CD8-positive, alpha-beta memory T cell (primary cell): ENCODE data around the gene SMPD3. TPM values are rescaled to one million over a fixed set of nuclear protein-coding genes. Genes with fewer than 3 reads are reported as not detected.

ENCODE experiments used
- CTCF ChIA-PET: fragments of 350-600 bp; sonication (Branson Sonifier 250); formaldehyde crosslinking; loops from one replicate; lab custom pipeline; 2021; ENCODE audit warnings: antibody characterized with exemption; lab: Charles Lee
- POLR2A ChIA-PET: fragments of 350-600 bp; sonication (Branson Sonifier 250); formaldehyde crosslinking; loops from one replicate; lab custom pipeline; 2021; ENCODE audit warnings: antibody characterized with exemption; lab: Charles Lee
- DNase-seq, 5 donors: peaks; one replicate each; pipeline versions ENCODE4 v3.0.0 to v3.0.0-alpha.2; 2020 to 2022; ENCODE audit warnings: mixed read lengths in 1 of 5
- H3K27ac ChIP-seq: one replicate; pipeline ENCODE4 v1.7.0; 2013; ENCODE audit warnings: low read depth, mild to moderate bottlenecking, low read length, moderate library complexity
- H3K27me3 ChIP-seq: 2 replicates; pipeline ENCODE4 v1.7.0; 2013; ENCODE audit warnings: low read length, mild to moderate bottlenecking; ENCODE audit not compliant: insufficient read depth, poor library complexity, severe bottlenecking
- H3K36me3 ChIP-seq: 2 replicates; pipeline ENCODE4 v1.7.0; 2013; ENCODE audit warnings: mild to moderate bottlenecking, low read length, moderate library complexity; ENCODE audit not compliant: insufficient read depth
- H3K4me1 ChIP-seq: 2 replicates; pipeline ENCODE4 v1.7.0; 2013; ENCODE audit warnings: mild to moderate bottlenecking, low read length, moderate library complexity; ENCODE audit not compliant: insufficient read depth
- H3K4me3 ChIP-seq: 2 replicates; pipeline ENCODE4 v1.7.0; 2013; ENCODE audit warnings: mild to moderate bottlenecking, low read length
- H3K9me3 ChIP-seq: 2 replicates; pipeline ENCODE4 v1.7.0; 2013; ENCODE audit warnings: mild to moderate bottlenecking, low read length
- H3K27ac Mint-ChIP-seq, 8 donors: one replicate each; pipeline ENCODE4 v1.8.0; 2020 to 2021; ENCODE audit warnings: mixed read lengths in 8 of 8, mild to moderate bottlenecking in 6 of 8, inconsistent platforms in 3 of 8, moderate library complexity in 3 of 8
- H3K27me3 Mint-ChIP-seq, 2 donors: one replicate each; pipeline ENCODE4 v1.8.0; 2020 to 2021; ENCODE audit warnings: mixed read lengths in 2 of 2, mild to moderate bottlenecking in 1 of 2, moderate library complexity in 1 of 2
- H3K36me3 Mint-ChIP-seq, 3 donors: one replicate each; pipeline ENCODE4 v1.8.0; 2020 to 2021; ENCODE audit warnings: mixed read lengths in 3 of 3, inconsistent platforms in 1 of 3, mild to moderate bottlenecking in 1 of 3
- H3K4me1 Mint-ChIP-seq, 3 donors: one replicate each; pipeline ENCODE4 v1.8.0; 2020 to 2021; ENCODE audit warnings: mixed read lengths in 3 of 3, inconsistent platforms in 1 of 3, mild to moderate bottlenecking in 1 of 3
- H3K4me3 Mint-ChIP-seq, 7 donors: one replicate each; pipeline ENCODE4 v1.8.0; 2020 to 2021; ENCODE audit warnings: mixed read lengths in 7 of 7, mild to moderate bottlenecking in 6 of 7, moderate library complexity in 4 of 7, inconsistent platforms in 2 of 7
- H3K9me3 Mint-ChIP-seq, 5 donors: one replicate each; pipeline ENCODE4 v1.8.0; 2020 to 2022; ENCODE audit warnings: mixed read lengths in 5 of 5, mild to moderate bottlenecking in 3 of 5, moderate library complexity in 2 of 5, inconsistent platforms in 1 of 5
- polyA plus RNA-seq: library from polyadenylated mRNA; unstranded; fragments of 300-500 nt; fragmentation: Illumina TruSeq; gene quantifications from one replicate; pipeline ENCODE4 v1.2.3, GENCODE V29; 2021
- total RNA-seq, 2 experiments: library from RNA; stranded (reverse); gene quantifications; one replicate each; pipeline ENCODE4 v1.2.3, GENCODE V29; 2021

The SMPD3 gene
- total and polyA plus RNA-seq, 3 experiments from 2014 or later: 0.15 to 1.6 (median 0.22) TPM

- DNase-seq: peak in 1 of 5 donors; percentile 33
- H3K9me3 ChIP-seq: no peaks in the 10 kb centered on the region
- Mint-ChIP-seq H3K9me3 (no peaks in the 10 kb centered on the region), H3K36me3 (no peaks in the 10 kb centered on the region), H3K4me3 (peak overlapping the region in 1 of 7 donors; percentile 78), H3K27ac (peak overlapping the region in 1 of 8 donors; percentile 33), H3K27me3 (no peaks in the 10 kb centered on the region), H3K4me1 (peaks cover 22 to 36% (median 24%) of the 10 kb centered on the region in 3 donors)
- no peak overlapping the region for H3K4me3 ChIP-seq
- no peak overlapping the region for H3K27ac ChIP-seq
- peaks cover 30% of the 10 kb centered on the region for H3K4me1 ChIP-seq
- ChIA-PET CTCF (no interaction called here), POLR2A (interaction anchor here (0.6 kb wide), 1 partner anchor 412 kb away, joined by 3 read pairs; no protein-coding TSS in a partner anchor)
- H3K27me3 ChIP-seq: no peaks in the 10 kb centered on the region
- H3K36me3 ChIP-seq: no peaks in the 10 kb centered on the region
Observed at GRCh38 chr16:68373528-68374245, 74.6 kb downstream of the SMPD3 start.

- CTCF ChIA-PET: no interaction called here
- Histone ChIP-seq H3K4me3 (no peak overlapping the region), H3K27me3 (no peaks in the 10 kb centered on the region), H3K27ac (no peak overlapping the region), H3K9me3 (no peaks in the 10 kb centered on the region), H3K36me3 (no peaks in the 10 kb centered on the region), H3K4me1 (peaks cover 37% of the 10 kb centered on the region)
- Mint-ChIP-seq H3K27me3 (no peaks in the 10 kb centered on the region), H3K9me3 (no peaks in the 10 kb centered on the region), H3K4me3 (no peak overlapping the region), H3K4me1 (peaks cover 30 to 45% (median 32%) of the 10 kb centered on the region in 3 donors), H3K27ac (peak overlapping the region in 1 of 8 donors; percentile 70), H3K36me3 (no peaks in the 10 kb centered on the region)
- POLR2A ChIA-PET: interaction anchor here (0.6 kb wide), 1 partner anchor 413 kb away, joined by 3 read pairs; no protein-coding TSS in a partner anchor
- DNase-seq: peak in 1 of 5 donors; percentile 37
Observed at GRCh38 chr16:68372806-68373205, 75.5 kb downstream of the SMPD3 start.

GRCh38 chr16:68372381-68372720, 76.0 kb downstream of the SMPD3 start:
- H3K4me1 Mint-ChIP-seq: peaks cover 32 to 50% (median 36%) of the 10 kb centered on the region in 3 donors

GRCh38 chr16:68371706-68372380, 76.5 kb downstream of the SMPD3 start:
- DNase-seq: peak in 1 of 5 donors; percentile 39
- CTCF ChIA-PET: interaction anchor here (1.2 to 2.5 kb wide), 4 partner anchors 44 to 149 kb away, joined by 4 to 10 read pairs (median 6); no protein-coding TSS in a partner anchor
- Mint-ChIP-seq H3K4me3 (no peak overlapping the region), H3K4me1 (peaks cover 35 to 54% (median 41%) of the 10 kb centered on the region in 3 donors), H3K9me3 (no peaks in the 10 kb centered on the region), H3K27me3 (peaks cover 0 to 3% of the 10 kb centered on the region in 2 donors), H3K36me3 (no peaks in the 10 kb centered on the region), H3K27ac (peak overlapping the region in 1 of 8 donors; percentile 72)
- Histone ChIP-seq H3K27ac (no peak overlapping the region), H3K27me3 (no peaks in the 10 kb centered on the region), H3K4me3 (no peak overlapping the region), H3K9me3 (no peaks in the 10 kb centered on the region), H3K4me1 (peaks cover 39% of the 10 kb centered on the region), H3K36me3 (no peaks in the 10 kb centered on the region)
- POLR2A ChIA-PET: interaction anchor here (1.1 kb wide), 1 partner anchor 10 kb away, joined by 3 read pairs; no protein-coding TSS in a partner anchor

More at GRCh38 chr16:68372381-68372720, 76.0 kb downstream of the SMPD3 start:
- H3K9me3 Mint-ChIP-seq: no peaks in the 10 kb centered on the region
- Histone ChIP-seq H3K27me3 (no peaks in the 10 kb centered on the region), H3K27ac (no peak overlapping the region), H3K4me3 (no peak overlapping the region), H3K9me3 (no peaks in the 10 kb centered on the region), H3K4me1 (peaks cover 39% of the 10 kb centered on the region), H3K36me3 (no peaks in the 10 kb centered on the region)
- H3K27me3 Mint-ChIP-seq: peaks cover 0 to 3% of the 10 kb centered on the region in 2 donors
- H3K4me3 Mint-ChIP-seq: no peak overlapping the region
- POLR2A ChIA-PET: no interaction called here
- peak overlapping the region in 1 of 8 donors; percentile 68 for H3K27ac Mint-ChIP-seq
- CTCF ChIA-PET: interaction anchor here (2.5 kb wide), 1 partner anchor 43 kb away, joined by 5 read pairs; no protein-coding TSS in a partner anchor
- no peak for DNase-seq
- no peaks in the 10 kb centered on the region for H3K36me3 Mint-ChIP-seq

GRCh38 chr16:68371276-68371651, 77.0 kb downstream of the SMPD3 start:
- H3K27me3 Mint-ChIP-seq: peaks cover 0 to 4% of the 10 kb centered on the region in 2 donors
- ChIA-PET CTCF (interaction anchor here (0.8 to 2.5 kb wide), 6 partner anchors 45 to 150 kb away, joined by 3 to 10 read pairs (median 5); no protein-coding TSS in a partner anchor), POLR2A (interaction anchor here (1.1 kb wide), 1 partner anchor 9 kb away, joined by 3 read pairs; no protein-coding TSS in a partner anchor)
- DNase-seq: no peak
- H3K27ac Mint-ChIP-seq: no peak overlapping the region
- Histone ChIP-seq H3K4me3 (no peak overlapping the region), H3K27me3 (no peaks in the 10 kb centered on the region), H3K9me3 (no peaks in the 10 kb centered on the region), H3K36me3 (no peaks in the 10 kb centered on the region), H3K27ac (no peak overlapping the region), H3K4me1 (peaks cover 39% of the 10 kb centered on the region)
- no peaks in the 10 kb centered on the region for H3K36me3 Mint-ChIP-seq
- H3K4me3 Mint-ChIP-seq: peak overlapping the region in 2 of 7 donors; percentile 38 to 84
- H3K4me1 Mint-ChIP-seq: peaks cover 36 to 55% (median 41%) of the 10 kb centered on the region in 3 donors
- no peaks in the 10 kb centered on the region for H3K9me3 Mint-ChIP-seq

GRCh38 chr16:68370581-68371275, 77.6 kb downstream of the SMPD3 start:
- POLR2A ChIA-PET: interaction anchor here (1.1 kb wide), 1 partner anchor 9 kb away, joined by 3 read pairs; no protein-coding TSS in a partner anchor
- peak overlapping the region in 6 of 7 donors; percentile 38 to 87 (median 61) for H3K4me3 Mint-ChIP-seq

More at GRCh38 chr16:68370581-68371275, 77.6 kb downstream of the SMPD3 start:
- H3K9me3 ChIP-seq: no peaks in the 10 kb centered on the region
- H3K4me3 ChIP-seq: no peak overlapping the region
- peaks cover 37 to 58% (median 41%) of the 10 kb centered on the region in 3 donors for H3K4me1 Mint-ChIP-seq
- H3K27ac ChIP-seq: no peak overlapping the region
- H3K36me3 ChIP-seq: no peaks in the 10 kb centered on the region
- peaks cover 4% of the 10 kb centered on the region for H3K27me3 ChIP-seq
- CTCF ChIA-PET: interaction anchor here (0.8 to 2.5 kb wide), 8 partner anchors 14 to 150 kb away, joined by 3 to 10 read pairs (median 5); no protein-coding TSS in a partner anchor
- peaks cover 0 to 7% of the 10 kb centered on the region in 2 donors for H3K27me3 Mint-ChIP-seq
- no peaks in the 10 kb centered on the region for H3K9me3 Mint-ChIP-seq
- H3K27ac Mint-ChIP-seq: peak overlapping the region in 7 of 8 donors; percentile 26 to 86 (median 47)
- peak; percentile 18 to 72 (median 55) for DNase-seq
- peaks cover 39% of the 10 kb centered on the region for H3K4me1 ChIP-seq
- H3K36me3 Mint-ChIP-seq: no peaks in the 10 kb centered on the region
